GM23338 (cell line): ENCODE results near the gene VSIG10. TPM values are rescaled to one million over a fixed set of nuclear protein-coding genes. Genes with fewer than 3 reads are reported as not detected.
A peak's percentile ranks its signal among the peaks of the same experiment; 100 is the strongest.

ENCODE experiments used
- ATAC-seq: fragments of 200-7000 bp; cut with Tn5 transposase; 3 replicates; pipeline ENCODE4 v1.9.1; 2020
- DNase-seq: peaks from one replicate; pipeline ENCODE4 v3.0.0-alpha.2; 2015; ENCODE audit warnings: low spot score
- H2AFZ ChIP-seq: fragments of 200-600 bp; sonication (generic); 2 replicates; pipeline ENCODE4 v1.8.0; 2016; ENCODE audit warnings: antibody characterized with exemption, mild to moderate bottlenecking, moderate library complexity
- H3F3A ChIP-seq: fragments of 200-600 bp; sonication (generic); replicated peaks from 2 replicates; pipeline ENCODE4 v1.8.0; 2017; ENCODE audit warnings: antibody characterized with exemption, mixed run types, low read depth
- H3K27ac ChIP-seq: fragments of 200-600 bp; sonication (generic); 2 replicates; pipeline ENCODE4 v1.6.1; 2016; ENCODE audit warnings: low read depth
- H3K27me3 ChIP-seq: fragments of 200-600 bp; sonication (generic); 2 replicates; pipeline ENCODE4 v1.8.0; 2016; ENCODE audit warnings: mild to moderate bottlenecking, mixed run types, moderate library complexity; ENCODE audit not compliant: insufficient read depth
- H3K36me3 ChIP-seq: fragments of 200-600 bp; sonication (generic); 2 replicates; pipeline ENCODE4 v1.8.0; 2016; ENCODE audit warnings: mild to moderate bottlenecking; ENCODE audit not compliant: insufficient read depth
- H3K4me1 ChIP-seq: fragments of 200-600 bp; sonication (generic); 2 replicates; pipeline ENCODE4 v1.8.0; 2016; ENCODE audit warnings: mild to moderate bottlenecking, moderate library complexity; ENCODE audit not compliant: insufficient read depth
- H3K4me2 ChIP-seq: fragments of 200-600 bp; sonication (generic); 2 replicates; pipeline ENCODE4 v1.7.1; 2017; ENCODE audit warnings: mixed run types
- H3K4me3 ChIP-seq: fragments of 200-600 bp; sonication (generic); 2 replicates; pipeline ENCODE4 v1.6.1; 2016; ENCODE audit warnings: mixed run types
- H3K79me2 ChIP-seq: fragments of 200-600 bp; sonication (generic); replicated peaks from 2 replicates; pipeline ENCODE4 v1.8.0; 2017; ENCODE audit warnings: mild to moderate bottlenecking; ENCODE audit not compliant: insufficient read depth
- H3K9me2 ChIP-seq: fragments of 200-600 bp; sonication (generic); 2 replicates; pipeline ENCODE4 v1.8.0; 2017; ENCODE audit not compliant: insufficient read depth
- H4K20me1 ChIP-seq: fragments of 200-600 bp; sonication (generic); replicated peaks from 2 replicates; pipeline ENCODE4 v1.8.0; 2017; ENCODE audit warnings: mild to moderate bottlenecking; ENCODE audit not compliant: insufficient read depth
- H3K27ac Mint-ChIP-seq: 2 replicates; pipeline ENCODE4 v1.8.0; 2020; ENCODE audit warnings: inconsistent platforms, mild to moderate bottlenecking, moderate library complexity, mixed read lengths
- H3K27me3 Mint-ChIP-seq: 3 replicates; pipeline ENCODE4 v1.8.0; 2022; ENCODE audit warnings: low read depth, mild to moderate bottlenecking, moderate library complexity, mixed read lengths, inconsistent platforms; ENCODE audit not compliant: insufficient read depth, poor library complexity
- H3K36me3 Mint-ChIP-seq: 3 replicates; pipeline ENCODE4 v1.8.0; 2021; ENCODE audit warnings: low read depth, mild to moderate bottlenecking, inconsistent platforms, moderate library complexity, mixed read lengths
- H3K4me1 Mint-ChIP-seq: 3 replicates; pipeline ENCODE4 v1.8.0; 2020; ENCODE audit warnings: mild to moderate bottlenecking, inconsistent platforms, mixed read lengths
- H3K4me3 Mint-ChIP-seq: 3 replicates; pipeline ENCODE4 v1.8.0; 2021; ENCODE audit warnings: moderate library complexity, mild to moderate bottlenecking, inconsistent platforms, mixed read lengths
- H3K9me3 Mint-ChIP-seq: 3 replicates; pipeline ENCODE4 v1.8.0; 2020; ENCODE audit warnings: moderate library complexity, mild to moderate bottlenecking, inconsistent platforms, mixed read lengths
- CREB1 ChIP-seq: fragments of 250-450 bp; sonication (Bioruptor Pico); IDR thresholded peaks from 2 replicates; pipeline ENCODE4 v1.5.0; 2020; ENCODE audit warnings: low read depth, mild to moderate bottlenecking, moderate library complexity
- CTCF ChIP-seq, 2 experiments: fragments of 200-600 bp in 1 of 2; sonication (generic) in 1 of 2; conservative IDR thresholded peaks; 2 replicates each; pipeline versions ENCODE4 v1.5.1 to v1.6.1; 2016 to 2017; ENCODE audit warnings: antibody characterized with exemption in 2 of 2, low read depth in 2 of 2, mild to moderate bottlenecking in 2 of 2, moderate library complexity in 1 of 2
- ETS1 ChIP-seq: IDR thresholded peaks from 2 replicates; pipeline ENCODE4 v1.6.1; 2016; ENCODE audit warnings: antibody characterized with exemption
- EZH2 ChIP-seq: fragments of 200-600 bp; sonication (generic); IDR thresholded peaks from one replicate; pipeline ENCODE4 v1.8.0; 2017; ENCODE audit warnings: antibody characterized with exemption, mild to moderate bottlenecking, low read depth; ENCODE audit not compliant: unreplicated experiment
- EZH2phosphoT487 ChIP-seq: fragments of 200-600 bp; sonication (generic); IDR thresholded peaks from one replicate; pipeline ENCODE4 v1.8.1; 2018; ENCODE audit warnings: antibody characterized with exemption; ENCODE audit not compliant: unreplicated experiment
- JUNB ChIP-seq: IDR thresholded peaks from one replicate; pipeline ENCODE4 v1.6.1; 2016; ENCODE audit warnings: antibody characterized with exemption; ENCODE audit not compliant: unreplicated experiment
- NANOG ChIP-seq: IDR thresholded peaks from 2 replicates; pipeline ENCODE4 v1.6.1; 2016; ENCODE audit warnings: antibody characterized with exemption, borderline replicate concordance
- POLR2AphosphoS5 ChIP-seq: IDR thresholded peaks from 2 replicates; pipeline ENCODE4 v1.6.1; 2016; ENCODE audit warnings: antibody characterized with exemption, low read depth
- REST ChIP-seq: IDR thresholded peaks from one replicate; pipeline ENCODE4 v1.6.1; 2018; ENCODE audit warnings: antibody characterized with exemption; ENCODE audit not compliant: unreplicated experiment
- STAT1 ChIP-seq: IDR thresholded peaks from one replicate; pipeline ENCODE4 v1.6.1; 2016; ENCODE audit warnings: antibody characterized with exemption; ENCODE audit not compliant: unreplicated experiment
- ZNF114 ChIP-seq: fragments of 250-450 bp; sonication (Bioruptor Pico); IDR thresholded peaks from 2 replicates; pipeline ENCODE4 v1.5.0; 2020; ENCODE audit warnings: mild to moderate bottlenecking, moderate library complexity
- ZNF331 ChIP-seq: fragments of 250-450 bp; sonication (Bioruptor Pico); IDR thresholded peaks from 2 replicates; pipeline ENCODE4 v1.5.0; 2020; ENCODE audit warnings: low read depth, mild to moderate bottlenecking, moderate library complexity
- polyA plus RNA-seq: library from polyadenylated mRNA; unstranded; fragments of >200 nt; fragmentation: Nextera tagmentation; extraction: Ambion mirVana; gene quantifications from 2 replicates; pipeline ENCODE4 v1.2.1, GENCODE V29; 2016
- total RNA-seq: library from RNA; depleted of rRNA; stranded (reverse); fragments of >200 nt; shearing (Covaris generic); gene quantifications from 2 replicates; pipeline ENCODE4 v1.2.3, GENCODE V29; 2014
- TF ChIP-seq, protein P1 (sequence below): fragments of 250-450 bp; sonication (Bioruptor Pico); IDR thresholded peaks from 2 replicates; pipeline ENCODE4 v1.5.0; 2020; ENCODE audit warnings: mild to moderate bottlenecking, moderate library complexity

Gene VSIG10
- total and polyA plus RNA-seq, 2 experiments from 2014 or later: 52.1 to 98.5 TPM

DNA sequence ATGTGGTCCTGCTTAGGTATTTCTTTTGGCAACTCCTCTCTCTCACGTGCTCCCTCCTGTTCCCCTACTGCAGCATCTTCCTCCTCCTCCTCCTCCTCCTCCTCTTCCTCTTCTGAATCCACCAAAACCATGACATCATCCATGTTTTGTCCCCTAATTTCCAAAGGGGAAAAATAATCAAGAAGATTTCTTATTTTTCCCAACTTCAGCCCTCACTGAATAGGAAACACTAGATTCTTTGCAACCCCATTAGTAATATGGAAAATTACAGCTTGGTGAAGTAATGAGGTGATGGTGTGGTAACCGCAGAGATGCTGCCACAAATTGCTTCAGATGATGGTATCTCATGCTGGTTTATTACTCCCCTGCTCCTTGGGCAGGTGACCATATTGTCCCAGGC, 35.4 kb downstream of the VSIG10 start:
- ATAC-seq (no peak), DNase-seq (no peak)
- Histone ChIP-seq H3K4me1 (peaks cover 10% of the 10 kb centered on the region), H3K4me2 (no peak overlapping the region), H3K4me3 (no peak overlapping the region), H4K20me1 (no peaks in the 10 kb centered on the region; the same call in 1 of the 2 replicates), H2AFZ (no peak overlapping the region), H3K27me3 (no peaks in the 10 kb centered on the region), H3K27ac (peak overlapping the region; percentile 80), H3K79me2 (no peaks in the 10 kb centered on the region), H3F3A (peaks cover 24% of the 10 kb centered on the region), H3K9me2 (no peaks in the 10 kb centered on the region), H3K36me3 (peaks cover 28% of the 10 kb centered on the region)
- TF ChIP-seq EZH2 (no peak), EZH2phosphoT487 (no peak), REST (no peak), STAT1 (no peak), CTCF (conservative IDR thresholded peaks at IDR 0.05; ENCODE audit: low read depth in 2 of 2) (no peak), POLR2AphosphoS5 (no peak), ZNF331 (no peak), ETS1 (no peak), ZNF114 (CRISPR knock-in tag) (no peak), CREB1 (no peak), JUNB (no peak), NANOG (no peak)
- TF ChIP-seq, protein P1, sequence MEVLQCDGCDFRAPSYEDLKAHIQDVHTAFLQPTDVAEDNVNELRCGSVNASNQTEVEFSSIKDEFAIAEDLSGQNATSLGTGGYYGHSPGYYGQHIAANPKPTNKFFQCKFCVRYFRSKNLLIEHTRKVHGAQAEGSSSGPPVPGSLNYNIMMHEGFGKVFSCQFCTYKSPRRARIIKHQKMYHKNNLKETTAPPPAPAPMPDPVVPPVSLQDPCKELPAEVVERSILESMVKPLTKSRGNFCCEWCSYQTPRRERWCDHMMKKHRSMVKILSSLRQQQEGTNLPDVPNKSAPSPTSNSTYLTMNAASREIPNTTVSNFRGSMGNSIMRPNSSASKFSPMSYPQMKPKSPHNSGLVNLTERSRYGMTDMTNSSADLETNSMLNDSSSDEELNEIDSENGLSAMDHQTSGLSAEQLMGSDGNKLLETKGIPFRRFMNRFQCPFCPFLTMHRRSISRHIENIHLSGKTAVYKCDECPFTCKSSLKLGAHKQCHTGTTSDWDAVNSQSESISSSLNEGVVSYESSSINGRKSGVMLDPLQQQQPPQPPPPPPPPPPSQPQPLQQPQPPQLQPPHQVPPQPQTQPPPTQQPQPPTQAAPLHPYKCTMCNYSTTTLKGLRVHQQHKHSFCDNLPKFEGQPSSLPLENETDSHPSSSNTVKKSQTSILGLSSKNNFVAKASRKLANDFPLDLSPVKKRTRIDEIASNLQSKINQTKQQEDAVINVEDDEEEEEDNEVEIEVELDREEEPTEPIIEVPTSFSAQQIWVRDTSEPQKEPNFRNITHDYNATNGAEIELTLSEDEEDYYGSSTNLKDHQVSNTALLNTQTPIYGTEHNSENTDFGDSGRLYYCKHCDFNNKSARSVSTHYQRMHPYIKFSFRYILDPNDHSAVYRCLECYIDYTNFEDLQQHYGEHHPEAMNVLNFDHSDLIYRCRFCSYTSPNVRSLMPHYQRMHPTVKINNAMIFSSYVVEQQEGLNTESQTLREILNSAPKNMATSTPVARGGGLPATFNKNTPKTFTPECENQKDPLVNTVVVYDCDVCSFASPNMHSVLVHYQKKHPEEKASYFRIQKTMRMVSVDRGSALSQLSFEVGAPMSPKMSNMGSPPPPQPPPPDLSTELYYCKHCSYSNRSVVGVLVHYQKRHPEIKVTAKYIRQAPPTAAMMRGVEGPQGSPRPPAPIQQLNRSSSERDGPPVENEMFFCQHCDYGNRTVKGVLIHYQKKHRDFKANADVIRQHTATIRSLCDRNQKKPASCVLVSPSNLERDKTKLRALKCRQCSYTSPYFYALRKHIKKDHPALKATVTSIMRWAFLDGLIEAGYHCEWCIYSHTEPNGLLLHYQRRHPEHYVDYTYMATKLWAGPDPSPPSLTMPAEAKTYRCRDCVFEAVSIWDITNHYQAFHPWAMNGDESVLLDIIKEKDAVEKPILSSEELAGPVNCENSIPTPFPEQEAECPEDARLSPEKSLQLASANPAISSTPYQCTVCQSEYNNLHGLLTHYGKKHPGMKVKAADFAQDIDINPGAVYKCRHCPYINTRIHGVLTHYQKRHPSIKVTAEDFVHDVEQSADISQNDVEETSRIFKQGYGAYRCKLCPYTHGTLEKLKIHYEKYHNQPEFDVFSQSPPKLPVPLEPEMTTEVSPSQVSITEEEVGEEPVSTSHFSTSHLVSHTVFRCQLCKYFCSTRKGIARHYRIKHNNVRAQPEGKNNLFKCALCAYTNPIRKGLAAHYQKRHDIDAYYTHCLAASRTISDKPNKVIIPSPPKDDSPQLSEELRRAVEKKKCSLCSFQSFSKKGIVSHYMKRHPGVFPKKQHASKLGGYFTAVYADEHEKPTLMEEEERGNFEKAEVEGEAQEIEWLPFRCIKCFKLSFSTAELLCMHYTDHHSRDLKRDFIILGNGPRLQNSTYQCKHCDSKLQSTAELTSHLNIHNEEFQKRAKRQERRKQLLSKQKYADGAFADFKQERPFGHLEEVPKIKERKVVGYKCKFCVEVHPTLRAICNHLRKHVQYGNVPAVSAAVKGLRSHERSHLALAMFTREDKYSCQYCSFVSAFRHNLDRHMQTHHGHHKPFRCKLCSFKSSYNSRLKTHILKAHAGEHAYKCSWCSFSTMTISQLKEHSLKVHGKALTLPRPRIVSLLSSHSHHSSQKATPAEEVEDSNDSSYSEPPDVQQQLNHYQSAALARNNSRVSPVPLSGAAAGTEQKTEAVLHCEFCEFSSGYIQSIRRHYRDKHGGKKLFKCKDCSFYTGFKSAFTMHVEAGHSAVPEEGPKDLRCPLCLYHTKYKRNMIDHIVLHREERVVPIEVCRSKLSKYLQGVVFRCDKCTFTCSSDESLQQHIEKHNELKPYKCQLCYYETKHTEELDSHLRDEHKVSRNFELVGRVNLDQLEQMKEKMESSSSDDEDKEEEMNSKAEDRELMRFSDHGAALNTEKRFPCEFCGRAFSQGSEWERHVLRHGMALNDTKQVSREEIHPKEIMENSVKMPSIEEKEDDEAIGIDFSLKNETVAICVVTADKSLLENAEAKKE (CRISPR knock-in tag): no peak
- Mint-ChIP-seq H3K27ac (peak overlapping the region; percentile 27; the same call in 1 of the 2 replicates), H3K36me3 (peaks cover 72% of the 10 kb centered on the region), H3K4me1 (peaks cover 28% of the 10 kb centered on the region), H3K27me3 (peaks cover 11% of the 10 kb centered on the region), H3K9me3 (no peaks in the 10 kb centered on the region), H3K4me3 (no peak overlapping the region)
